Measurements from ENCODE around the gene CDH22. TPM values are rescaled to one million over a fixed set of nuclear protein-coding genes. Genes with fewer than 3 reads are reported as not detected.

The CDH22 gene
- total RNA-seq, 1 donor from 2014 or later = 0.18 TPM

GRCh38 chr20:46199198-46199597 lies 109.1 kb downstream of the CDH22 start:
- no peak for TF ChIP-seq CTCF (IDR thresholded peaks at IDR 0.05; ENCODE audit: unreplicated experiment)
- no peaks in the 10 kb centered on the region for H3K36me3 Mint-ChIP-seq
- H3K27me3 Mint-ChIP-seq (ENCODE audit: low read depth) = peaks cover 50% of the 10 kb centered on the region
- H3K4me3 Mint-ChIP-seq = no peak overlapping the region
- H3K27ac Mint-ChIP-seq = no peak overlapping the region
- peaks cover 2% of the 10 kb centered on the region for H3K4me1 Mint-ChIP-seq
- H3K9me3 Mint-ChIP-seq = no peaks in the 10 kb centered on the region
- DNase-seq (ENCODE audit: low spot score in 2 of 2, unreplicated experiment in 2 of 2) = no peak

GRCh38 chr20:46196990-46197389 lies 111.3 kb downstream of the CDH22 start:
- peaks cover 47% of the 10 kb centered on the region for H3K27me3 Mint-ChIP-seq (ENCODE audit: low read depth)
- no peaks in the 10 kb centered on the region for H3K9me3 Mint-ChIP-seq
- H3K27ac Mint-ChIP-seq = no peak overlapping the region
- no peak for DNase-seq (ENCODE audit: low spot score in 2 of 2, unreplicated experiment in 2 of 2)
- H3K36me3 Mint-ChIP-seq = no peaks in the 10 kb centered on the region
- H3K4me1 Mint-ChIP-seq = no peaks in the 10 kb centered on the region
- no peak overlapping the region for H3K4me3 Mint-ChIP-seq
- no peak for TF ChIP-seq CTCF (IDR thresholded peaks at IDR 0.05; ENCODE audit: unreplicated experiment)

GRCh38 chr20:46195264-46196036 lies 112.8 kb downstream of the CDH22 start:
- Mint-ChIP-seq H3K4me1 (no peaks in the 10 kb centered on the region), H3K4me3 (no peak overlapping the region), H3K36me3 (no peaks in the 10 kb centered on the region), H3K9me3 (peaks cover 3% of the 10 kb centered on the region), H3K27me3 (ENCODE audit: low read depth) (peaks cover 49% of the 10 kb centered on the region), H3K27ac (no peak overlapping the region)
- no peak for TF ChIP-seq CTCF (IDR thresholded peaks at IDR 0.05; ENCODE audit: unreplicated experiment)
- no peak for DNase-seq (ENCODE audit: low spot score in 2 of 2, unreplicated experiment in 2 of 2)

- Mint-ChIP-seq H3K27me3 (ENCODE audit: low read depth) (peaks cover 46% of the 10 kb centered on the region), H3K4me3 (no peak overlapping the region), H3K27ac (no peak overlapping the region), H3K9me3 (peaks cover 3% of the 10 kb centered on the region), H3K4me1 (no peaks in the 10 kb centered on the region), H3K36me3 (no peaks in the 10 kb centered on the region)
- DNase-seq (ENCODE audit: low spot score in 2 of 2, unreplicated experiment in 2 of 2) = no peak
- no peak for TF ChIP-seq CTCF (IDR thresholded peaks at IDR 0.05; ENCODE audit: unreplicated experiment)
These were observed 113.9 kb downstream of the CDH22 start for GRCh38 chr20:46194409-46194808.

- TF ChIP-seq CTCF (IDR thresholded peaks at IDR 0.05; ENCODE audit: unreplicated experiment) = no peak
- Mint-ChIP-seq H3K36me3 (no peaks in the 10 kb centered on the region), H3K4me3 (no peak overlapping the region), H3K27me3 (ENCODE audit: low read depth) (peaks cover 42% of the 10 kb centered on the region), H3K27ac (no peak overlapping the region), H3K9me3 (peaks cover 3% of the 10 kb centered on the region), H3K4me1 (no peaks in the 10 kb centered on the region)
- DNase-seq (ENCODE audit: low spot score in 2 of 2, unreplicated experiment in 2 of 2) = no peak
These were observed 115.8 kb downstream of the CDH22 start for GRCh38 chr20:46192376-46192944.

All from mesothelial cell of epicardium (in vitro differentiated cells).